Spleen (tissue), 11 donors: ENCODE results near the gene CALR3. TPM values are rescaled to one million over a fixed set of nuclear protein-coding genes. Genes with fewer than 3 reads are reported as not detected.

Experiments
- DNase-seq: peaks from one replicate; pipeline ENCODE4 v3.0.0-alpha.2; 2020
- H3K27ac ChIP-seq, 8 donors: fragments of 200-600 bp; sonication (generic) in 7 of 8; 1 replicate in 4 of 8; 2 replicates in 4 of 8; pipeline versions ENCODE4 v1.5.0 to v1.8.0; 2016 to 2021; ENCODE audit warnings: inconsistent platforms in 4 of 8, mild to moderate bottlenecking in 4 of 8, moderate library complexity in 1 of 8
- H3K27me3 ChIP-seq, 7 donors: fragments of 200-600 bp; sonication (generic) in 6 of 7; replicated peaks in 1 of 7; 1 replicate in 4 of 7; 2 replicates in 3 of 7; pipeline versions ENCODE4 v1.5.0 to v1.8.0; 2016 to 2021; ENCODE audit warnings: inconsistent platforms in 3 of 7, mild to moderate bottlenecking in 1 of 7
- H3K36me3 ChIP-seq, 6 donors: fragments of 200-600 bp; sonication (generic) in 5 of 6; 1 replicate in 4 of 6; 2 replicates in 2 of 6; pipeline versions ENCODE4 v1.5.0 to v1.8.0; 2016 to 2021; ENCODE audit warnings: inconsistent platforms in 2 of 6
- H3K4me1 ChIP-seq, 6 donors: fragments of 200-600 bp; sonication (generic) in 5 of 6; 1 replicate in 3 of 6; 2 replicates in 3 of 6; pipeline versions ENCODE4 v1.5.0 to v1.8.0; 2016 to 2021; ENCODE audit warnings: inconsistent platforms in 3 of 6
- H3K4me3 ChIP-seq, 8 donors: fragments of 200-600 bp; sonication (generic) in 7 of 8; 1 replicate in 4 of 8; 2 replicates in 4 of 8; pipeline versions ENCODE4 v1.5.0 to v1.8.0; 2016 to 2021; ENCODE audit warnings: inconsistent platforms in 4 of 8, mild to moderate bottlenecking in 4 of 8, moderate library complexity in 2 of 8
- H3K9me3 ChIP-seq, 8 donors: fragments of 200-600 bp; sonication (generic) in 7 of 8; 1 replicate in 4 of 8; 2 replicates in 4 of 8; pipeline versions ENCODE4 v1.5.0 to v1.8.0; 2016 to 2021; ENCODE audit warnings: inconsistent platforms in 4 of 8
- POLR2A ChIP-seq, 3 donors: fragments of 450-650 bp; IDR thresholded peaks; one replicate each; pipeline ENCODE4 v1.5.1; 2017; ENCODE audit warnings: antibody characterized with exemption in 3 of 3, mild to moderate bottlenecking in 1 of 3
- POLR2AphosphoS5 ChIP-seq, 3 donors: sonication (generic); formaldehyde crosslinking; IDR thresholded peaks; one replicate each; pipeline ENCODE4 v1.5.1; 2017; ENCODE audit warnings: antibody characterized with exemption in 3 of 3
- WGBS, 5 donors: extraction: QIAGEN DNeasy Blood & Tissue Kit in 3 of 5; methylation state at CpG; one replicate each; pipeline versions ENCODE4 v1.1.5 to v1.1.7; 2013 to 2018; 5-methylcytosine and 5-hydroxymethylcytosine counted together
- intact Hi-C: fragments of 100-400 bp; cut with DNase I; formaldehyde crosslinking; loops from one replicate; pipeline ENCODE4 v1.15.0; 2023; ENCODE audit warnings: low total_unique reads
- polyA plus RNA-seq, 3 donors: library from polyadenylated mRNA; stranded (reverse); fragments of 200-250 nt; gene quantifications; one replicate each; pipeline ENCODE4 v1.2.1, GENCODE V29; 2013
- total RNA-seq, 7 donors: library from RNA; depleted of rRNA in 3 of 7; stranded (reverse); fragments of >200 nt in 3 of 7; fragmentation: NEBNext Ultra II Directional in 4 of 7; extraction: Animal tissue kit (Norgen Biotek cat#: 25700) in 4 of 7; gene quantifications; one replicate each; pipeline versions ENCODE4 v1.1.0 to v1.2.1, GENCODE V29; 2016 to 2021
- TF ChIP-seq, protein P1 (sequence below), 11 experiments: fragments of 200-600 bp in 7 of 11; fragments of 450-650 bp in 4 of 11; sonication (generic) in 4 of 11; IDR thresholded peaks in 8 of 11; conservative IDR thresholded peaks in 3 of 11; 1 replicate in 7 of 11; 2 replicates in 4 of 11; pipeline versions ENCODE4 v1.4.0 to v1.8.0; 2016 to 2021; ENCODE audit warnings: antibody characterized with exemption in 11 of 11, inconsistent platforms in 4 of 11, mild to moderate bottlenecking in 1 of 11
- donor health status: healthy with polysubstance abuse.
- donor health status: DM: no; HTN: no; CAD: no; lungs with moderate emphysema.
- donor health status: DM: no; HTN: no; CAD: no.
- donor health status: Bipolar disorder and iron deficiency.
- donor health status: healthy.
- donor health status: DM: no; HTN: no; CAD: no.
- donor health status: DM: yes; HTN: yes; CAD: no.

The CALR3 gene
- total and polyA plus RNA-seq, 10 donors, result 0.07 to 0.10 (median 0.08) TPM; not detected in 7

DNA sequence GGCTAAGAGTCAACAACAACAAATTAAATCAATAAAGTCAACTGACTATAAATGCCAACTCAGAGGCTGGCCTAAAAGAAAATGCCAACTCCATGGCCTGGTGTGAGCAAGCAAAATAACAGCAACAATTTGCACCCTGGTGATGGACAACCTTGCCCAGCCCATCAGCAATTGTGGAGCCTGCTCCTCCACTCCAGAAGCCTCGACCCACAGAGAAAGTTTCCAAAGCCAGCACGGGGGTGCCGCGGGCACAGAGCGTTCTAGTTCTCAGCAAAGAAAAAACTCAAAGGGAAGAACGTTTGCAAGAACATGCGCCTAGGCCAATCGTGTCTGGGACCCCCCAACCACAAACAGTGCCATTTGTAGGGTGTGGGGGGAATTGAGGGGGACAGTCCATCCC is 35.5 kb downstream of the CALR3 start:
- H3K4me1 ChIP-seq, result peaks cover 27 to 98% (median 64%) of the 10 kb centered on the region in 6 donors
- 72 to 81% (median 77%) methylated on average over 8 of the region's 8 CpGs for WGBS, 5 donors
- no peak for DNase-seq
- TF ChIP-seq POLR2A (IDR thresholded peaks at IDR 0.05), result no peak
- TF ChIP-seq, protein P1, sequence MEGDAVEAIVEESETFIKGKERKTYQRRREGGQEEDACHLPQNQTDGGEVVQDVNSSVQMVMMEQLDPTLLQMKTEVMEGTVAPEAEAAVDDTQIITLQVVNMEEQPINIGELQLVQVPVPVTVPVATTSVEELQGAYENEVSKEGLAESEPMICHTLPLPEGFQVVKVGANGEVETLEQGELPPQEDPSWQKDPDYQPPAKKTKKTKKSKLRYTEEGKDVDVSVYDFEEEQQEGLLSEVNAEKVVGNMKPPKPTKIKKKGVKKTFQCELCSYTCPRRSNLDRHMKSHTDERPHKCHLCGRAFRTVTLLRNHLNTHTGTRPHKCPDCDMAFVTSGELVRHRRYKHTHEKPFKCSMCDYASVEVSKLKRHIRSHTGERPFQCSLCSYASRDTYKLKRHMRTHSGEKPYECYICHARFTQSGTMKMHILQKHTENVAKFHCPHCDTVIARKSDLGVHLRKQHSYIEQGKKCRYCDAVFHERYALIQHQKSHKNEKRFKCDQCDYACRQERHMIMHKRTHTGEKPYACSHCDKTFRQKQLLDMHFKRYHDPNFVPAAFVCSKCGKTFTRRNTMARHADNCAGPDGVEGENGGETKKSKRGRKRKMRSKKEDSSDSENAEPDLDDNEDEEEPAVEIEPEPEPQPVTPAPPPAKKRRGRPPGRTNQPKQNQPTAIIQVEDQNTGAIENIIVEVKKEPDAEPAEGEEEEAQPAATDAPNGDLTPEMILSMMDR (IDR thresholded peaks at IDR 0.05 in 8 of 11, conservative IDR thresholded peaks at IDR 0.05 in 3 of 11), result no peak
- TF ChIP-seq POLR2AphosphoS5 (IDR thresholded peaks at IDR 0.05), result no peak
- no peak overlapping the region for H3K4me3 ChIP-seq
- H3K36me3 ChIP-seq, result peaks cover 0 to 17% (median 0%) of the 10 kb centered on the region in 6 donors
- H3K9me3 ChIP-seq, result no peaks in the 10 kb centered on the region
- H3K27me3 ChIP-seq, result no peaks in the 10 kb centered on the region
- intact Hi-C loops, result no loop called here
- no peak overlapping the region for H3K27ac ChIP-seq

- Histone ChIP-seq H3K4me1 (peaks cover 27 to 99% (median 68%) of the 10 kb centered on the region in 6 donors), H3K27me3 (no peaks in the 10 kb centered on the region), H3K27ac (peak overlapping the region in 1 of 8 donors; percentile 73), H3K36me3 (peaks cover 0 to 9% (median 0%) of the 10 kb centered on the region in 6 donors), H3K4me3 (no peak overlapping the region), H3K9me3 (no peaks in the 10 kb centered on the region)
- intact Hi-C loops, result no loop called here
- TF ChIP-seq POLR2AphosphoS5 (IDR thresholded peaks at IDR 0.05), result no peak
- TF ChIP-seq POLR2A (IDR thresholded peaks at IDR 0.05), result no peak
- TF ChIP-seq, protein P1 (IDR thresholded peaks at IDR 0.05 in 8 of 11, conservative IDR thresholded peaks at IDR 0.05 in 3 of 11), result no peak
- no peak for DNase-seq
- WGBS, 5 donors, result 91 to 97% (median 93%) methylated on average over 3 of the region's 3 CpGs
Measured at GRCh38 chr19:16459680-16460079, 36.3 kb downstream of the CALR3 start.

GRCh38 chr19:16458391-16459341 is 37.3 kb downstream of the CALR3 start:
- H3K27me3 ChIP-seq, result no peaks in the 10 kb centered on the region
- peak overlapping the region in 1 of 8 donors; percentile 44 for H3K4me3 ChIP-seq
- DNase-seq, result no peak
- no peaks in the 10 kb centered on the region for H3K9me3 ChIP-seq
- intact Hi-C loops, result no loop called here
- H3K36me3 ChIP-seq, result peaks cover 0 to 7% (median 0%) of the 10 kb centered on the region in 6 donors
- H3K27ac ChIP-seq, result peak overlapping the region in 6 of 8 donors; percentile 43 to 75 (median 68)
- TF ChIP-seq POLR2AphosphoS5 (IDR thresholded peaks at IDR 0.05) (no peak), POLR2A (IDR thresholded peaks at IDR 0.05) (no peak)
- TF ChIP-seq, protein P1 (IDR thresholded peaks at IDR 0.05 in 8 of 11, conservative IDR thresholded peaks at IDR 0.05 in 3 of 11), result no peak
- H3K4me1 ChIP-seq, result peaks cover 27 to 99% (median 73%) of the 10 kb centered on the region in 6 donors
- 69 to 83% (median 76%) methylated on average over 22 to 25 of the region's 25 CpGs for WGBS, 5 donors

GRCh38 chr19:16457954-16458331 is 38.0 kb downstream of the CALR3 start:
- WGBS, 5 donors, result 23 to 37% (median 33%) methylated on average over 8 of the region's 8 CpGs
- intact Hi-C loops, result no loop called here
- no peaks in the 10 kb centered on the region for H3K9me3 ChIP-seq
- H3K27ac ChIP-seq, result peak overlapping the region in 6 of 8 donors; percentile 43 to 75 (median 68)
- peaks cover 27 to 99% (median 72%) of the 10 kb centered on the region in 6 donors for H3K4me1 ChIP-seq
- peak overlapping the region in 1 of 8 donors; percentile 44 for H3K4me3 ChIP-seq
- no peak for DNase-seq
- no peaks in the 10 kb centered on the region for H3K27me3 ChIP-seq
- TF ChIP-seq, protein P1 (IDR thresholded peaks at IDR 0.05 in 8 of 11, conservative IDR thresholded peaks at IDR 0.05 in 3 of 11), result no peak
- no peak for TF ChIP-seq POLR2AphosphoS5 (IDR thresholded peaks at IDR 0.05)
- TF ChIP-seq POLR2A (IDR thresholded peaks at IDR 0.05), result no peak
- peaks cover 0 to 5% (median 0%) of the 10 kb centered on the region in 6 donors for H3K36me3 ChIP-seq
